ENCODE data around the gene ZMIZ1. TPM values are rescaled to one million over a fixed set of nuclear protein-coding genes. Genes with fewer than 3 reads are reported as not detected.

The ZMIZ1 gene
- polyA plus RNA-seq, 3 donors, result 3.3 to 64.6 (median 8.9) TPM

DNA sequence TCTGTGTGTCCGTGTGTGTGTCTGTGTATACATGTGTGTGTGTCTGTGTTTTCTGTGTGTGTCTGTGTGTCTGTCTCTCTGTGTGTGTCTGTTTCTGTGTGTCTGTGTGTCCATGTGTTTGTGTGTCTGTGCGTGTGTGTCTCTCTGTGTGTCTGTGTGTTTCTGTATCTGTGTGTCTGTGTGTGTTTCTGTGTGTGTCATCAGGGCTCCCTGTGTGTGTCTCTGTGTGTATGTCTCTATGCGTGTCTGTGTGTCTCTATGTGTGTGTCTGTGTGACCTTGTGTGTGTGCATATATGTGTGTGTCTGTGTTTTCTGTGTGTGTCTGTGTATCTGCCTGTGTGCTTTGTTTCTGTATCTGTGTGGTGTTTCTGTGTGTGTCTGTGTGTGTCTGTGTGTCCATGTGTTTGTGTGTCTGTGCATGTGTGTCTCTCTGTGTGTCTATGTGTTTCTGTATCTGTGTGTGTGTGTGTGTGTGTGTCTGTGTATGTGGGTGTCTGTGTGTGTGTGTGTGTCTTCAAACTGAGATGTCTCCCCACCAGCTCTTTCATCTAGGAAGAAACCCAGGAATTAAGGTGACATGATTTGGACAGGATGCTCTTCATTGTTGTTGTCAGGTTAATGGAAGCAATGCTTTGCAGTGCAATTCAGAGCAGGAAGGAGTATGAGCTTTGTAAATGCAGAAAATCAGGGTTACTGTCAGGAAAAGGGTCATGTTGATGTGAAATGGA, 257.8 kb downstream of the ZMIZ1 start:
- Histone ChIP-seq H3K9ac (ENCODE audit: insufficient read depth, low read length, poor library complexity, severe bottlenecking) (no peak overlapping the region), H2AFZ (ENCODE audit: insufficient read depth, low read depth, low read length, poor library complexity, severe bottlenecking) (no peak overlapping the region), H4K20me1 (ENCODE audit: insufficient read depth, low read length) (no peaks in the 10 kb centered on the region), H3K36me3 (replicated peaks in 1 of 2; ENCODE audit: control insufficient read depth in 1 of 2, insufficient read depth in 2 of 2, low read length in 2 of 2) (no peaks in the 10 kb centered on the region), H3K4me2 (replicated peaks; ENCODE audit: extremely low read depth, low read length, poor library complexity, severe bottlenecking) (no peak overlapping the region), H3K79me2 (ENCODE audit: insufficient read depth, low read length) (no peaks in the 10 kb centered on the region), H3K9me3 (replicated peaks in 1 of 2; ENCODE audit: control insufficient read depth in 1 of 2, insufficient read depth in 1 of 2, low read length in 2 of 2) (no peaks in the 10 kb centered on the region), H3K27ac (ENCODE audit: low read depth in 1 of 2, low read length in 2 of 2) (no peak overlapping the region), H3K27me3 (ENCODE audit: control insufficient read depth in 2 of 2, insufficient read depth in 2 of 2, low read length in 2 of 2) (peaks cover 0 to 7% of the 10 kb centered on the region in 2 donors), H3K4me3 (replicated peaks in 1 of 3; ENCODE audit: low read depth in 2 of 3, low read length in 3 of 3) (no peak overlapping the region), H3K4me1 (ENCODE audit: control insufficient read depth in 1 of 2, insufficient read depth in 2 of 2, low read length in 2 of 2) (peaks cover 39 to 47% of the 10 kb centered on the region in 2 donors)
- H3K4me3 Mint-ChIP-seq, result no peak overlapping the region
- TF ChIP-seq, protein P1, sequence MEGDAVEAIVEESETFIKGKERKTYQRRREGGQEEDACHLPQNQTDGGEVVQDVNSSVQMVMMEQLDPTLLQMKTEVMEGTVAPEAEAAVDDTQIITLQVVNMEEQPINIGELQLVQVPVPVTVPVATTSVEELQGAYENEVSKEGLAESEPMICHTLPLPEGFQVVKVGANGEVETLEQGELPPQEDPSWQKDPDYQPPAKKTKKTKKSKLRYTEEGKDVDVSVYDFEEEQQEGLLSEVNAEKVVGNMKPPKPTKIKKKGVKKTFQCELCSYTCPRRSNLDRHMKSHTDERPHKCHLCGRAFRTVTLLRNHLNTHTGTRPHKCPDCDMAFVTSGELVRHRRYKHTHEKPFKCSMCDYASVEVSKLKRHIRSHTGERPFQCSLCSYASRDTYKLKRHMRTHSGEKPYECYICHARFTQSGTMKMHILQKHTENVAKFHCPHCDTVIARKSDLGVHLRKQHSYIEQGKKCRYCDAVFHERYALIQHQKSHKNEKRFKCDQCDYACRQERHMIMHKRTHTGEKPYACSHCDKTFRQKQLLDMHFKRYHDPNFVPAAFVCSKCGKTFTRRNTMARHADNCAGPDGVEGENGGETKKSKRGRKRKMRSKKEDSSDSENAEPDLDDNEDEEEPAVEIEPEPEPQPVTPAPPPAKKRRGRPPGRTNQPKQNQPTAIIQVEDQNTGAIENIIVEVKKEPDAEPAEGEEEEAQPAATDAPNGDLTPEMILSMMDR (IDR thresholded peaks at IDR 0.05), result no peak
- no peak overlapping the region for H3K27ac Mint-ChIP-seq
- WGBS (ENCODE audit: insufficient coverage), result 93% methylated on average over 3 of the region's 3 CpGs
- H3K9me3 Mint-ChIP-seq, result no peaks in the 10 kb centered on the region
- H3K36me3 Mint-ChIP-seq, result peaks cover 3 to 5% of the 10 kb centered on the region in 2 donors
- peaks cover 7 to 18% (median 9%) of the 10 kb centered on the region in 3 donors for H3K27me3 Mint-ChIP-seq (ENCODE audit: low read depth in 3 of 3)
- H3K4me1 Mint-ChIP-seq, result peaks cover 40% of the 10 kb centered on the region
- intact Hi-C loops (cut with micrococcal nuclease), result no loop called here
- DNase-seq, result no peak

DNA sequence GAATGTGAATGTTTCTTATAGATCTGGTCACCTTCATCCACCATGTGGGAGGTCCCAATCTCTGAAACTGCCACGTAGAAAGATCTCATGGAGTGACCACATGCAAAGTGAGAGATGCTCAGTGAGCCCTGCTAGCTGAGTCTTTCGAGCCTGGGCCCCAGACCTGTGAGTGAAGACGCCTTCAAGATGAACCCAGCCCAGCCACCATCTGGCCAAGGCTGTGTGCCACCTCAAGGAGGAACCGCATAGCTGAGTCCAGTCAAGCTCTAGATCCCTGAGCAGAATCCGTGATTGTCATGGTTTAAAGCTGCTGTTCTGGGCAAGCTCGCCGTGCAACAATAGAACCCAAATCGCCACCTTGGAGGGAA, 258.3 kb downstream of the ZMIZ1 start:
- Mint-ChIP-seq H3K4me1 (peaks cover 40% of the 10 kb centered on the region), H3K36me3 (peaks cover 3 to 5% of the 10 kb centered on the region in 2 donors), H3K27me3 (ENCODE audit: low read depth in 3 of 3) (peaks cover 7 to 18% (median 9%) of the 10 kb centered on the region in 3 donors), H3K9me3 (no peaks in the 10 kb centered on the region), H3K27ac (no peak overlapping the region), H3K4me3 (peak overlapping the region in 1 of 2 donors; percentile 27)
- WGBS (ENCODE audit: insufficient coverage), result 95% methylated on average over 8 of the region's 8 CpGs
- TF ChIP-seq, protein P1 (IDR thresholded peaks at IDR 0.05), result no peak
- peaks cover 0 to 7% of the 10 kb centered on the region in 2 donors for H3K27me3 ChIP-seq (ENCODE audit: control insufficient read depth in 2 of 2, insufficient read depth in 2 of 2, low read length in 2 of 2)
- H3K9me3 ChIP-seq (replicated peaks in 1 of 2; ENCODE audit: control insufficient read depth in 1 of 2, insufficient read depth in 1 of 2, low read length in 2 of 2), result no peaks in the 10 kb centered on the region
- H3K4me1 ChIP-seq (ENCODE audit: control insufficient read depth in 1 of 2, insufficient read depth in 2 of 2, low read length in 2 of 2), result peaks cover 39 to 46% of the 10 kb centered on the region in 2 donors
- H3K4me2 ChIP-seq (replicated peaks; ENCODE audit: extremely low read depth, low read length, poor library complexity, severe bottlenecking), result no peak overlapping the region
- no peak for DNase-seq
- intact Hi-C loops (cut with micrococcal nuclease), result no loop called here
- H3K79me2 ChIP-seq (ENCODE audit: insufficient read depth, low read length), result no peaks in the 10 kb centered on the region
- no peak overlapping the region for H3K9ac ChIP-seq (ENCODE audit: insufficient read depth, low read length, poor library complexity, severe bottlenecking)
- H4K20me1 ChIP-seq (ENCODE audit: insufficient read depth, low read length), result no peaks in the 10 kb centered on the region
- no peaks in the 10 kb centered on the region for H3K36me3 ChIP-seq (replicated peaks in 1 of 2; ENCODE audit: control insufficient read depth in 1 of 2, insufficient read depth in 2 of 2, low read length in 2 of 2)
- H2AFZ ChIP-seq (ENCODE audit: insufficient read depth, low read depth, low read length, poor library complexity, severe bottlenecking), result no peak overlapping the region
- no peak overlapping the region for H3K4me3 ChIP-seq (replicated peaks in 1 of 3; ENCODE audit: low read depth in 2 of 3, low read length in 3 of 3)
- H3K27ac ChIP-seq (ENCODE audit: low read depth in 1 of 2, low read length in 2 of 2), result no peak overlapping the region
